Ascending aorta (tissue), 2 donors: ENCODE data around the gene P4HB. TPM values are rescaled to one million over a fixed set of nuclear protein-coding genes. Genes with fewer than 3 reads are reported as not detected.

Source experiments
- DNase-seq, 2 donors: peaks; one replicate each; pipeline ENCODE4 v3.0.0-alpha.2; 2019; ENCODE audit warnings: low spot score in 2 of 2
- H3K27ac ChIP-seq, 2 donors: fragments of 200-600 bp; sonication (generic); one replicate each; pipeline ENCODE4 v1.5.1; 2016 to 2017; ENCODE audit warnings: mild to moderate bottlenecking in 1 of 2
- H3K27me3 ChIP-seq: fragments of 200-600 bp; sonication (generic); one replicate; pipeline ENCODE4 v1.5.1; 2017
- H3K36me3 ChIP-seq, 2 donors: fragments of 200-600 bp; sonication (generic); one replicate each; pipeline ENCODE4 v1.5.1; 2016
- H3K4me1 ChIP-seq, 2 donors: fragments of 200-600 bp; sonication (generic); one replicate each; pipeline ENCODE4 v1.5.1; 2016 to 2017; ENCODE audit warnings: mild to moderate bottlenecking in 1 of 2
- H3K4me3 ChIP-seq, 2 donors: fragments of 200-600 bp; sonication (generic); one replicate each; pipeline ENCODE4 v1.5.1; 2016 to 2017; ENCODE audit warnings: mild to moderate bottlenecking in 1 of 2
- H3K9me3 ChIP-seq, 2 donors: fragments of 200-600 bp; sonication (generic); one replicate each; pipeline ENCODE4 v1.5.1; 2016
- CTCF ChIP-seq, 3 experiments: fragments of 200-600 bp in 2 of 3; fragments of 450-650 bp in 1 of 3; sonication (generic) in 2 of 3; IDR thresholded peaks; one replicate each; pipeline ENCODE4 v1.5.1; 2016 to 2019; ENCODE audit warnings: antibody characterized with exemption in 3 of 3, mild to moderate bottlenecking in 1 of 3, moderate library complexity in 1 of 3
- intact Hi-C: fragments of 100-400 bp; cut with DNase I; formaldehyde crosslinking; loops from one replicate; pipeline ENCODE4 v1.15.1; 2023
- total RNA-seq: library from RNA; depleted of rRNA; stranded (reverse); fragments of >200 nt; gene quantifications from one replicate; pipeline ENCODE4 v1.1.0, GENCODE V29; 2016

Gene P4HB
- total RNA-seq, 1 donor from 2014 or later = 670 TPM

DNA sequence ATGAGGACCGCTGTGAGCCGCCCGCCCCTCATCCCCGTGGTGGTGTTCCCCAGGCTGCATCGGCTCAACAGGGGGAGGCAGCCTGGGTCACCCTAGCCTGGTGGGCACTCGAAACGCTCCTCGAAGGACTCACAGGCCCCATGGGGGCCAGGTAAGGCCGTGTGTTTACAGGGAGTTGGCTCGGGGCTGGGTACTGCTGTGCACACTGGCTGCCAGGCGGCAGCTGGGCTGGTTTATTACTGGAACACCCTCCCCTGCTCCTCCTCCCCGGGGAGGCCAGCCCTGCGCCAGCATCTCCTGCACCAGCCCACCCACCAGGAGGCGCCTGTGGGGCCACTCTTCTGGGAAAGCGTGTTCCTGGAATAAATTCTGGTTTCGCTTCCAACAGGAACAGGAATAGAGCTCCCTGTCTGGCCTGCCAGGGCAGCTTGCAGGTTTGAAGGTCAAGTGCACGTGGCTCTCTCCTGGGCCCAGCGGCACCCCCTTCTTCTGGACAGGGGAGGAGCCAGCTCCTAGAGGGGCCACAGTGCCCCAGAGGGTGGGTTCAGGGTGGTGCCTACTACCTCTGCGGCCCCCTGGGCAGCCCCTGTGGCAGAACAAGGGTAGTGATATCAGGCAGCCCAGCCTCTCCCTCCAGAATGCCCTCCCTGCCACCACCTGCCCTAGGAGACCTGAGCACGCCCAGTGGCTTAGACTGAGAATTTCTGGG lies 38.6 kb downstream of the P4HB start:
- TF ChIP-seq CTCF (IDR thresholded peaks at IDR 0.05) = peak; percentile 31 to 53 (median 53)
- H3K36me3 ChIP-seq = peaks cover 24 to 27% of the 10 kb centered on the region in 2 donors
- peak overlapping the region; percentile 10 to 32 for H3K27ac ChIP-seq
- no peaks in the 10 kb centered on the region for H3K9me3 ChIP-seq
- DNase-seq = peak; percentile 27 to 78
- no peaks in the 10 kb centered on the region for H3K27me3 ChIP-seq
- peaks cover 0 to 6% of the 10 kb centered on the region in 2 donors for H3K4me1 ChIP-seq
- intact Hi-C loops = no loop called here
- no peak overlapping the region for H3K4me3 ChIP-seq

DNA sequence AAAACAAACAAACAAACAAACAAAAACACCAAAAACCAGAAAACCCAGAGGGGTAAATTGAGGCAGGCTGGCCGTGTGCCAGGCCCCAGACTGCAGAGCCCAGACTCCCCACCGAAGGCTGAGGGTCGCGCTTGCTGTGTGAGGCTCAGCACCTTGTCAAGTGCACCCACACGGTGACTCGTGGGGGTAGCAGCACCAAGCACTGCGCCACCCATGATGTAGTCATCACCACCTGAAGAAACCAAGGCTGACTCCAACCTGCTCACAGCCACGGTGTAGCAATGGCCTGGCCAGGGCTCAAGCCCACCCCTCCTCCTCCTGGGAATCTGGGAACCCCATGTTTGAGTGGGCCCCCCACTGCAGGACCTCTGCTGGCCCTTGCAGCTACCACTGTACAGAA lies 39.2 kb downstream of the P4HB start:
- no peak overlapping the region for H3K4me3 ChIP-seq
- no peaks in the 10 kb centered on the region for H3K9me3 ChIP-seq
- H3K36me3 ChIP-seq = peaks cover 24 to 27% of the 10 kb centered on the region in 2 donors
- DNase-seq = no peak
- peaks cover 0 to 6% of the 10 kb centered on the region in 2 donors for H3K4me1 ChIP-seq
- no peak overlapping the region for H3K27ac ChIP-seq
- intact Hi-C loops = no loop called here
- H3K27me3 ChIP-seq = no peaks in the 10 kb centered on the region
- TF ChIP-seq CTCF (IDR thresholded peaks at IDR 0.05) = no peak

- intact Hi-C loops = no loop called here
- Histone ChIP-seq H3K4me3 (no peak overlapping the region), H3K9me3 (no peaks in the 10 kb centered on the region), H3K27me3 (no peaks in the 10 kb centered on the region), H3K4me1 (peaks cover 0 to 6% of the 10 kb centered on the region in 2 donors), H3K27ac (no peak overlapping the region), H3K36me3 (peaks cover 21 to 23% of the 10 kb centered on the region in 2 donors)
- DNase-seq = no peak
- no peak for TF ChIP-seq CTCF (IDR thresholded peaks at IDR 0.05)
Measured at GRCh38 chr17:81819708-81820107, 40.6 kb downstream of the P4HB start.

GRCh38 chr17:81817758-81818147 lies 42.6 kb downstream of the P4HB start:
- H3K4me3 ChIP-seq = no peak overlapping the region
- peaks cover 2 to 6% of the 10 kb centered on the region in 2 donors for H3K36me3 ChIP-seq
- TF ChIP-seq CTCF (IDR thresholded peaks at IDR 0.05) = no peak
- intact Hi-C loops = no loop called here
- no peak overlapping the region for H3K27ac ChIP-seq
- H3K27me3 ChIP-seq = no peaks in the 10 kb centered on the region
- DNase-seq = no peak
- no peaks in the 10 kb centered on the region for H3K9me3 ChIP-seq
- H3K4me1 ChIP-seq = peaks cover 0 to 6% of the 10 kb centered on the region in 2 donors

DNA sequence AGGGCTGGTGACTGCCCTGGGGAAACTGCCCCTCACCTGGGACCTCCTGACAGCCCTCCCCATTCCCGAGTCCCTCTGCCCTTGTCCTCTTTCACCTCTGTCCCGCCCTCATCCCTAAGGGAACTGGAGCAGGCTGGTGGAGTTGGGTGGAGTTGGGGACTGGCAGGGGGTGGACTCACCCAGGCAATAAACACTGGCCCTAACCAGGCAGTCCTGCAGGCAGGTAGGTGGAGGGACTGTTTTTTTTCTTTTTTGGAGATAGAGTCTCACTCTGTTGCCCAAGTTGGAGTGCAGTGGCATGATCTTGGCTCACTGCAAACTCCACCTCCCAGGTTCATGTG lies 44.7 kb downstream of the P4HB start:
- Histone ChIP-seq H3K36me3 (no peaks in the 10 kb centered on the region), H3K4me1 (no peaks in the 10 kb centered on the region), H3K27me3 (no peaks in the 10 kb centered on the region), H3K9me3 (no peaks in the 10 kb centered on the region), H3K4me3 (no peak overlapping the region), H3K27ac (no peak overlapping the region)
- TF ChIP-seq CTCF (IDR thresholded peaks at IDR 0.05) = no peak
- intact Hi-C loops = no loop called here
- no peak for DNase-seq
